Measurements from ENCODE around the gene CDK6. TPM values are rescaled to one million over a fixed set of nuclear protein-coding genes. Genes with fewer than 3 reads are reported as not detected.

CDK6 gene
- total RNA-seq, 4 donors from 2014 or later: 12.9 to 32.7 (median 21.6) TPM

DNA sequence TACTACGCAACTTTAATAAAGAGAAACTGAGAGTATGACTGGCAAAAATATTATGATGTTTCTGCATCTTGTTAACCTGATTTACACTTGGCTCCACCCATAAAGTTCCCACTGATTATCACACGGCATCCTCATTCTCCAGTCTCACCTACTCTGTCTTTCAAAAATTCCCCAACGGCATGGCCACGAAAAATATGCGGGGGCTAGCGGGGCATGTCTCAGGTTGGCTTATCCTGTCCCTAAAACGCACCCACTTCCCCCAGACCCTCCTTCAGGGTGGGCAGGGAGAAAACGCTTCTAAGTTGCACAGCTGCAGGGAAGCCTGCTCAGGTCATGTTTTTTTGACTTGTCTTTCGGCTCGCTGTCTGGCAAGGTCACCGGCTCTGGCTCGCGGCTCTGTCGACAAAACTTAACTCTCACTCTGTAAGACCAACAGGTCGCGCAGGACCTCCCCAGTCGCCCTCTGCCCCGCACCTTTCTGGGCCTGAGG is 3.8 kb downstream of the CDK6 start:
- in situ Hi-C loops (cut with MboI; ENCODE audit: low pct_ligation_motif_present in 1 of 4, low pct_unique_long_range_greater_than_20kb in 1 of 4, low sequenced_read_pairs in 3 of 4): loop anchor here (5.0 to 10.0 kb wide), 4 partner anchors 138 to 208 kb away; no protein-coding TSS in a partner anchor

DNA sequence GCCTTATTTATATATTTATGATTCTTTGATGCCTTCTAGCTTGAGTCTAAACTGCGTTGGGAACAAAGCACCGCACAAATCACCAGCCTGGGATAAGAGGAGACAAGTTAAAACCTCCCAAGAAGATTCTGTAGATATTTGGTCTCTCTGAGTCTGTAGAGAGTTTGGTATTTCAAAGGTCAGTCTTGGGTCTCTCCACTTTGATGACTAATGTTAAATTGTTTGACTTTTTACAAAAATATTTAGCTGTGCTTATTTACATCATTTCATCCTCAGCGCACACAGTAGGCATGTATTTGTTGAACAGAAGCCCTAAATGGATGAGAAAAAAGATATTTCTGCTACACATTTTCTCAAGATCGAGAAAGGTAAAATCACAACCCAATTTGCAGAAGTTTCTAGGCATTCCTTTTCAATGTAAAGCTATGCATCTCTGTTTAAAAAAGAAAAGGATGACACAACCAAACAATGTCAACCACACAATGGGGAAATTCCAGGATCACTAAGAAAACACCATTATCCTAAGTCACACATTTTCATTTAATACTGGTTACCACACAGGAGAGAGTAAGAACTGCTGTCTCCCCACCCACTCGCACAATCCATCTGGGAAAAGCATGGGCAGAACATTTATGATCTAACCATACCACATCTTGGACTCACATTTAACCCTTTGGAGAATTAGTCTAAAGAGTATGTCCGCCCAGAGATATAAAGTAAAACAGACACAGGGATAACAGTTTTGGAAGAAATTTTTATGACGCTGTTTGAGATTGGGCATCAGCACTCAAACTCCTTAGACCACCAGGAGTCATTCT is 4.4 kb downstream of the CDK6 start:
- Histone ChIP-seq H3K4me3 (peak overlapping the region in 3 of 4 donors; percentile 72 to 89 (median 87)), H3K27ac (peak overlapping the region; percentile 92 to 94 (median 93)), H3K9me3 (no peaks in the 10 kb centered on the region), H3K36me3 (no peaks in the 10 kb centered on the region), H3K4me1 (peaks cover 13 to 57% (median 35%) of the 10 kb centered on the region in 4 donors), H3K27me3 (no peaks in the 10 kb centered on the region)
- TF ChIP-seq, protein P1, sequence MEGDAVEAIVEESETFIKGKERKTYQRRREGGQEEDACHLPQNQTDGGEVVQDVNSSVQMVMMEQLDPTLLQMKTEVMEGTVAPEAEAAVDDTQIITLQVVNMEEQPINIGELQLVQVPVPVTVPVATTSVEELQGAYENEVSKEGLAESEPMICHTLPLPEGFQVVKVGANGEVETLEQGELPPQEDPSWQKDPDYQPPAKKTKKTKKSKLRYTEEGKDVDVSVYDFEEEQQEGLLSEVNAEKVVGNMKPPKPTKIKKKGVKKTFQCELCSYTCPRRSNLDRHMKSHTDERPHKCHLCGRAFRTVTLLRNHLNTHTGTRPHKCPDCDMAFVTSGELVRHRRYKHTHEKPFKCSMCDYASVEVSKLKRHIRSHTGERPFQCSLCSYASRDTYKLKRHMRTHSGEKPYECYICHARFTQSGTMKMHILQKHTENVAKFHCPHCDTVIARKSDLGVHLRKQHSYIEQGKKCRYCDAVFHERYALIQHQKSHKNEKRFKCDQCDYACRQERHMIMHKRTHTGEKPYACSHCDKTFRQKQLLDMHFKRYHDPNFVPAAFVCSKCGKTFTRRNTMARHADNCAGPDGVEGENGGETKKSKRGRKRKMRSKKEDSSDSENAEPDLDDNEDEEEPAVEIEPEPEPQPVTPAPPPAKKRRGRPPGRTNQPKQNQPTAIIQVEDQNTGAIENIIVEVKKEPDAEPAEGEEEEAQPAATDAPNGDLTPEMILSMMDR (IDR thresholded peaks at IDR 0.05): no peak
- TF ChIP-seq POLR2A (IDR thresholded peaks at IDR 0.05) (no peak), POLR2AphosphoS5 (IDR thresholded peaks at IDR 0.05) (no peak), EP300 (IDR thresholded peaks at IDR 0.05; ENCODE audit: low read depth) (no peak)
- intact Hi-C loops (cut with DNase I; ENCODE audit: low total_unique reads) (loop anchor here (5.0 to 10.0 kb wide), 2 partner anchors 115 to 217 kb away; no protein-coding TSS in a partner anchor), in situ Hi-C loops (cut with MboI; ENCODE audit: low pct_ligation_motif_present in 1 of 4, low pct_unique_long_range_greater_than_20kb in 1 of 4, low sequenced_read_pairs in 3 of 4) (loop anchor here (5.0 to 10.0 kb wide), 4 partner anchors 137 to 207 kb away; no protein-coding TSS in a partner anchor)
- peak; percentile 21 for DNase-seq
- WGBS, 2 donors (ENCODE audit: low coverage in 1 of 2): 18 to 23% methylated on average over 6 to 7 of the region's 7 CpGs

More for the DNA sequence above, 3.8 kb downstream of the CDK6 start:
- no peaks in the 10 kb centered on the region for H3K27me3 ChIP-seq
- H3K4me3 ChIP-seq: peak overlapping the region; percentile 65 to 89 (median 80)
- H3K27ac ChIP-seq: peak overlapping the region; percentile 92 to 94 (median 93)
- H3K36me3 ChIP-seq: no peaks in the 10 kb centered on the region
- no peak for DNase-seq
- TF ChIP-seq EP300 (IDR thresholded peaks at IDR 0.05; ENCODE audit: low read depth) (no peak), POLR2AphosphoS5 (IDR thresholded peaks at IDR 0.05) (no peak), POLR2A (IDR thresholded peaks at IDR 0.05) (no peak)
- TF ChIP-seq, protein P1 (IDR thresholded peaks at IDR 0.05): no peak
- intact Hi-C loops (cut with DNase I; ENCODE audit: low total_unique reads): loop anchor here (5.0 to 10.0 kb wide), 2 partner anchors 115 to 218 kb away; no protein-coding TSS in a partner anchor
- 1% methylated on average over 16 of the region's 18 CpGs; no CpG with 5 or more reads in 1 of the 2 donors for WGBS, 2 donors (ENCODE audit: low coverage in 1 of 2)
- H3K4me1 ChIP-seq: peaks cover 13 to 57% (median 34%) of the 10 kb centered on the region in 4 donors
- no peaks in the 10 kb centered on the region for H3K9me3 ChIP-seq

DNA sequence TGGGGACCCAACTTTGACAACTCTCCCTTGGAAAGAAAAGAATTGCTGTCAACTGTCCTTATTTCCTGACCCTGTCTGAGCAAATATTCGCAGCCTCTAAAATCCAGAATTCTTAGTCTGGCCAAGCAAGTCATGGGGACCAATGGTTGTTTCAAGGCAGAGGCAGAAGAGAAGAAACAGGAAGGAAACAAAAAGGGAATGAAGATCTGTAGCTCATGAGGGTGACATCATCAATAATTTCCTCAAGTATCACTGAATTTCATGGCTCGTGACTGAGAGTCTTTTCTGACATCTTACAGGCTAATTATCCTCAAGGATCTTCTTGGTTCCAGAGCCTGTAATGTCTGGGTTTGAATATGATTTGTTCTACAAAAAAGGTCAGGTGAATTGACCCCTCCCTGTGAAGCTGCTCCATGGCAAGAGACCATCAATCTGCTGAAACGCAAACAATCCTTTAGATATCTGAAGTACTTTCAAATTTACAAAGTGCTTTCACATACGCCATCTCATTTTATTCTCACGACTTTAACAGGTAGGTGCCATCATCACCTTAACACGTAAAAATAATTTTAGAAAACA is 5.8 kb downstream of the CDK6 start:
- H3K36me3 ChIP-seq: no peaks in the 10 kb centered on the region
- WGBS, 2 donors (ENCODE audit: low coverage in 1 of 2): 38 to 58% methylated on average over 6 of the region's 6 CpGs
- in situ Hi-C loops (cut with MboI; ENCODE audit: low pct_ligation_motif_present in 1 of 4, low pct_unique_long_range_greater_than_20kb in 1 of 4, low sequenced_read_pairs in 3 of 4): loop anchor here (5.0 to 10.0 kb wide), 4 partner anchors 136 to 206 kb away; no protein-coding TSS in a partner anchor
- no peak for DNase-seq
- TF ChIP-seq, protein P1 (IDR thresholded peaks at IDR 0.05): no peak
- TF ChIP-seq EP300 (IDR thresholded peaks at IDR 0.05; ENCODE audit: low read depth) (no peak), POLR2AphosphoS5 (IDR thresholded peaks at IDR 0.05) (no peak), POLR2A (IDR thresholded peaks at IDR 0.05) (no peak)
- H3K27me3 ChIP-seq: no peaks in the 10 kb centered on the region
- no peak overlapping the region for H3K4me3 ChIP-seq
- intact Hi-C loops (cut with DNase I; ENCODE audit: low total_unique reads): loop anchor here (5.0 to 10.0 kb wide), 2 partner anchors 113 to 216 kb away; no protein-coding TSS in a partner anchor
- H3K4me1 ChIP-seq: peaks cover 13 to 68% (median 35%) of the 10 kb centered on the region in 4 donors
- no peaks in the 10 kb centered on the region for H3K9me3 ChIP-seq
- H3K27ac ChIP-seq: peak overlapping the region; percentile 13 to 94 (median 93)

Measured in transverse colon (tissue), 4 donors.